Liver (tissue), 3 donors: ENCODE measurements around the gene ZNF839.

Source experiments
- EGR1 ChIP-seq, 2 donors: IDR thresholded peaks; 2 replicates each; pipeline ENCODE4 v1.6.1; 2016 to 2018; ENCODE audit warnings: antibody characterized with exemption in 2 of 2, low read depth in 2 of 2
- GABPA ChIP-seq, 2 donors: IDR thresholded peaks in 1 of 2; conservative IDR thresholded peaks in 1 of 2; 2 replicates each; pipeline ENCODE4 v1.6.1; 2016; ENCODE audit warnings: antibody characterized with exemption in 2 of 2, mild to moderate bottlenecking in 1 of 2, moderate library complexity in 1 of 2
- HNF4A ChIP-seq, 2 donors: conservative IDR thresholded peaks; 2 replicates each; pipeline ENCODE4 v1.6.1; 2016; ENCODE audit warnings: antibody characterized with exemption in 2 of 2, mild to moderate bottlenecking in 2 of 2
- HNF4G ChIP-seq: IDR thresholded peaks from 2 replicates; pipeline ENCODE4 v1.6.1; 2016; ENCODE audit warnings: antibody characterized with exemption
- RAD21 ChIP-seq, 2 donors: IDR thresholded peaks; 2 replicates each; pipeline ENCODE4 v1.6.1; 2016; ENCODE audit warnings: antibody characterized with exemption in 2 of 2, mild to moderate bottlenecking in 2 of 2
- RXRA ChIP-seq, 2 donors: IDR thresholded peaks; 2 replicates each; pipeline ENCODE4 v1.6.1; 2017 to 2018; ENCODE audit warnings: antibody characterized with exemption in 2 of 2, mild to moderate bottlenecking in 1 of 2
- SP1 ChIP-seq: IDR thresholded peaks from 2 replicates; pipeline ENCODE4 v1.6.1; 2018; ENCODE audit warnings: antibody characterized with exemption, mild to moderate bottlenecking
- TAF1 ChIP-seq: conservative IDR thresholded peaks from 2 replicates; pipeline ENCODE4 v1.6.1; 2016; ENCODE audit warnings: antibody characterized with exemption, mild to moderate bottlenecking
- YY1 ChIP-seq: IDR thresholded peaks from 2 replicates; pipeline ENCODE4 v1.6.1; 2016; ENCODE audit warnings: antibody characterized with exemption, mild to moderate bottlenecking
- TF ChIP-seq, protein P1 (sequence below): fragments of 150-350 bp; IDR thresholded peaks from 2 replicates; pipeline ENCODE4 v1.5.1; 2017; ENCODE audit warnings: improper control_type of control experiment, low read depth, low read length; ENCODE audit not compliant: missing input control
- TF ChIP-seq, protein P2 (sequence below): IDR thresholded peaks from 2 replicates; pipeline ENCODE4 v1.6.1; 2016; ENCODE audit warnings: antibody characterized with exemption
- TF ChIP-seq, protein P3 (sequence below): IDR thresholded peaks from 2 replicates; pipeline ENCODE4 v1.6.1; 2016; ENCODE audit warnings: antibody characterized with exemption, mild to moderate bottlenecking
- TF ChIP-seq, protein P4 (sequence below): IDR thresholded peaks from 2 replicates; pipeline ENCODE4 v1.6.1; 2016; ENCODE audit warnings: antibody characterized with exemption
- TF ChIP-seq, protein P5 (sequence below): IDR thresholded peaks from 2 replicates; pipeline ENCODE4 v1.6.1; 2016; ENCODE audit warnings: antibody characterized with exemption
- donor health status: healthy.
- donor health status: healthy.

DNA sequence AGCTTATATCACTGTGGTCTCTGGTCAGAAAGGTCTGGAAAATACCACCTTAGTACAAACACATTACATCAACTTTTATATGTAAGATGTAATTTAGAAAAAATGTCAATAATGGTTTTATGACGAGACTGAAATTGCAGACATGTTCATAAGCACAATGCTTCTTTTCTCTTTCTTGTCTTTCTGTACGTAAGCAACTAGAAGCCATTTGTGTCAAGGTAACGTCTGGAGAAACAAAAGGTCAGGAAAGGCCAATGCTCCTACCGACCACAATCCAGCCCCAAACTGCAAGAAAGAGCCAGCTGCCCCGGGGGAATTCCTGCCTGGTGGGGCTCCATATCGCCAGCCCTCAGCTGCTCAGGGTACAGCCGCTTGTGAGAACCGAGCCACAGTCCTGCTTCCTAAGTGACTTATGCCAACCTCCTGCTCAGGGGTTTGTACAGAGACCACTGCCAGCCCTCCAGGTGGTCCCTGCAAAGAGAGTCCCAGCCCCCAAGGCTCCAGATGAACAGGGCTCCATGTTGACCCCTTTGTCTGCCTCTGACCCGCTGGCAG lies 6.3 kb downstream of the ZNF839 start:
- TF ChIP-seq GABPA (IDR thresholded peaks at IDR 0.05 in 1 of 2, conservative IDR thresholded peaks at IDR 0.05 in 1 of 2) (no peak), TAF1 (no peak), SP1 (no peak), EGR1 (IDR thresholded peaks at IDR 0.05; ENCODE audit: low read depth in 2 of 2) (no peak), YY1 (no peak), HNF4G (no peak), RAD21 (IDR thresholded peaks at IDR 0.05) (no peak), RXRA (IDR thresholded peaks at IDR 0.05) (no peak), HNF4A (conservative IDR thresholded peaks at IDR 0.05) (no peak)
- TF ChIP-seq, protein P1, sequence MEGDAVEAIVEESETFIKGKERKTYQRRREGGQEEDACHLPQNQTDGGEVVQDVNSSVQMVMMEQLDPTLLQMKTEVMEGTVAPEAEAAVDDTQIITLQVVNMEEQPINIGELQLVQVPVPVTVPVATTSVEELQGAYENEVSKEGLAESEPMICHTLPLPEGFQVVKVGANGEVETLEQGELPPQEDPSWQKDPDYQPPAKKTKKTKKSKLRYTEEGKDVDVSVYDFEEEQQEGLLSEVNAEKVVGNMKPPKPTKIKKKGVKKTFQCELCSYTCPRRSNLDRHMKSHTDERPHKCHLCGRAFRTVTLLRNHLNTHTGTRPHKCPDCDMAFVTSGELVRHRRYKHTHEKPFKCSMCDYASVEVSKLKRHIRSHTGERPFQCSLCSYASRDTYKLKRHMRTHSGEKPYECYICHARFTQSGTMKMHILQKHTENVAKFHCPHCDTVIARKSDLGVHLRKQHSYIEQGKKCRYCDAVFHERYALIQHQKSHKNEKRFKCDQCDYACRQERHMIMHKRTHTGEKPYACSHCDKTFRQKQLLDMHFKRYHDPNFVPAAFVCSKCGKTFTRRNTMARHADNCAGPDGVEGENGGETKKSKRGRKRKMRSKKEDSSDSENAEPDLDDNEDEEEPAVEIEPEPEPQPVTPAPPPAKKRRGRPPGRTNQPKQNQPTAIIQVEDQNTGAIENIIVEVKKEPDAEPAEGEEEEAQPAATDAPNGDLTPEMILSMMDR, result no peak
- TF ChIP-seq, protein P2, sequence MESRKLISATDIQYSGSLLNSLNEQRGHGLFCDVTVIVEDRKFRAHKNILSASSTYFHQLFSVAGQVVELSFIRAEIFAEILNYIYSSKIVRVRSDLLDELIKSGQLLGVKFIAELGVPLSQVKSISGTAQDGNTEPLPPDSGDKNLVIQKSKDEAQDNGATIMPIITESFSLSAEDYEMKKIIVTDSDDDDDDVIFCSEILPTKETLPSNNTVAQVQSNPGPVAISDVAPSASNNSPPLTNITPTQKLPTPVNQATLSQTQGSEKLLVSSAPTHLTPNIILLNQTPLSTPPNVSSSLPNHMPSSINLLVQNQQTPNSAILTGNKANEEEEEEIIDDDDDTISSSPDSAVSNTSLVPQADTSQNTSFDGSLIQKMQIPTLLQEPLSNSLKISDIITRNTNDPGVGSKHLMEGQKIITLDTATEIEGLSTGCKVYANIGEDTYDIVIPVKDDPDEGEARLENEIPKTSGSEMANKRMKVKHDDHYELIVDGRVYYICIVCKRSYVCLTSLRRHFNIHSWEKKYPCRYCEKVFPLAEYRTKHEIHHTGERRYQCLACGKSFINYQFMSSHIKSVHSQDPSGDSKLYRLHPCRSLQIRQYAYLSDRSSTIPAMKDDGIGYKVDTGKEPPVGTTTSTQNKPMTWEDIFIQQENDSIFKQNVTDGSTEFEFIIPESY, result no peak
- TF ChIP-seq, protein P3, sequence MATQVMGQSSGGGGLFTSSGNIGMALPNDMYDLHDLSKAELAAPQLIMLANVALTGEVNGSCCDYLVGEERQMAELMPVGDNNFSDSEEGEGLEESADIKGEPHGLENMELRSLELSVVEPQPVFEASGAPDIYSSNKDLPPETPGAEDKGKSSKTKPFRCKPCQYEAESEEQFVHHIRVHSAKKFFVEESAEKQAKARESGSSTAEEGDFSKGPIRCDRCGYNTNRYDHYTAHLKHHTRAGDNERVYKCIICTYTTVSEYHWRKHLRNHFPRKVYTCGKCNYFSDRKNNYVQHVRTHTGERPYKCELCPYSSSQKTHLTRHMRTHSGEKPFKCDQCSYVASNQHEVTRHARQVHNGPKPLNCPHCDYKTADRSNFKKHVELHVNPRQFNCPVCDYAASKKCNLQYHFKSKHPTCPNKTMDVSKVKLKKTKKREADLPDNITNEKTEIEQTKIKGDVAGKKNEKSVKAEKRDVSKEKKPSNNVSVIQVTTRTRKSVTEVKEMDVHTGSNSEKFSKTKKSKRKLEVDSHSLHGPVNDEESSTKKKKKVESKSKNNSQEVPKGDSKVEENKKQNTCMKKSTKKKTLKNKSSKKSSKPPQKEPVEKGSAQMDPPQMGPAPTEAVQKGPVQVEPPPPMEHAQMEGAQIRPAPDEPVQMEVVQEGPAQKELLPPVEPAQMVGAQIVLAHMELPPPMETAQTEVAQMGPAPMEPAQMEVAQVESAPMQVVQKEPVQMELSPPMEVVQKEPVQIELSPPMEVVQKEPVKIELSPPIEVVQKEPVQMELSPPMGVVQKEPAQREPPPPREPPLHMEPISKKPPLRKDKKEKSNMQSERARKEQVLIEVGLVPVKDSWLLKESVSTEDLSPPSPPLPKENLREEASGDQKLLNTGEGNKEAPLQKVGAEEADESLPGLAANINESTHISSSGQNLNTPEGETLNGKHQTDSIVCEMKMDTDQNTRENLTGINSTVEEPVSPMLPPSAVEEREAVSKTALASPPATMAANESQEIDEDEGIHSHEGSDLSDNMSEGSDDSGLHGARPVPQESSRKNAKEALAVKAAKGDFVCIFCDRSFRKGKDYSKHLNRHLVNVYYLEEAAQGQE, result no peak
- TF ChIP-seq, protein P4, sequence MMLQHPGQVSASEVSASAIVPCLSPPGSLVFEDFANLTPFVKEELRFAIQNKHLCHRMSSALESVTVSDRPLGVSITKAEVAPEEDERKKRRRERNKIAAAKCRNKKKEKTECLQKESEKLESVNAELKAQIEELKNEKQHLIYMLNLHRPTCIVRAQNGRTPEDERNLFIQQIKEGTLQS, result no peak
- TF ChIP-seq, protein P5, sequence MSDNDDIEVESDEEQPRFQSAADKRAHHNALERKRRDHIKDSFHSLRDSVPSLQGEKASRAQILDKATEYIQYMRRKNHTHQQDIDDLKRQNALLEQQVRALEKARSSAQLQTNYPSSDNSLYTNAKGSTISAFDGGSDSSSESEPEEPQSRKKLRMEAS, result no peak
